HG02678 (cell line): ENCODE results near the gene FMO4.
"Not testable (repeated sequence)": the region's sequence is repeated elsewhere in the genome, so short reads cannot be mapped to it uniquely, and the experiment has no call there.

ENCODE experiments used
- ATAC-seq: cut with Tn5 transposase; IDR thresholded peaks from one replicate; pipeline ENCODE4 v1.9.1; 2021; ENCODE audit warnings: mild to moderate bottlenecking, moderate library complexity; ENCODE audit not compliant: unreplicated experiment

Gene FMO4

GRCh38 chr1:171384496-171384895 lies 70.5 kb downstream of the FMO4 start:
- no peak for ATAC-seq

DNA sequence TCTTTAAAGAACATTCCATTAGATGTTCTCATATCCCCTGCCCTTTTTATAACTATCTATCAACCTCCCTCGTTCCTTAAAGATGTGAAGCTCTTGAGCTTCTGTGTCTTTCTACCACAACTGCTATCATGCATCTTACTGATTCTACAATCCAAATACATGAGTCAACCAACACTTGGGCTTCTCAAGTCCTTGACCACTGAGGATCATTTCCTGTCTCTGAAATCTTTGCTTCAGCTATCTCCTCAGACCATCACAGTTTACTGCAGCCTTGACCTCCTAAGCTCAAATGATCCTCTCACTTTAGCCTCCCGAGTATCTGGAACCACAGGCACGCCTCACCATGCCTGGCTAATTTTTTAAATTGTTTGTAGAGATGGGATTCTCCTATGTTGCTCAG lies 75.2 kb downstream of the FMO4 start:
- ATAC-seq = no peak

GRCh38 chr1:171390740-171391139 lies 76.8 kb downstream of the FMO4 start:
- not testable (repeated sequence) for ATAC-seq
